ENCODE measurements around the gene CLEC2L. TPM values are rescaled to one million over a fixed set of nuclear protein-coding genes. Genes with fewer than 3 reads are reported as not detected.
A peak's percentile ranks its signal among the peaks of the same experiment; 100 is the strongest.

CLEC2L gene
- total RNA-seq, 1 donor from 2014 or later: not detected

- no peaks in the 10 kb centered on the region for H3K4me1 ChIP-seq
These were observed 36.7 kb downstream of the CLEC2L start for GRCh38 chr7:139560199-139560598.

GRCh38 chr7:139560678-139561077, 37.2 kb downstream of the CLEC2L start:
- no peaks in the 10 kb centered on the region for H3K4me1 ChIP-seq
- H3K27ac ChIP-seq: no peak overlapping the region
- H3K36me3 ChIP-seq: no peaks in the 10 kb centered on the region
- DNase-seq (ENCODE audit: low spot score in 2 of 2): peak in 1 of 2 donors; percentile 60
- H3K4me3 ChIP-seq: no peak overlapping the region
- TF ChIP-seq CTCF (IDR thresholded peaks at IDR 0.05): no peak
- H3K27me3 ChIP-seq: no peaks in the 10 kb centered on the region
- no peaks in the 10 kb centered on the region for H3K9me3 ChIP-seq
- intact Hi-C loops (cut with DNase I): no loop called here

More at GRCh38 chr7:139560199-139560598, 36.7 kb downstream of the CLEC2L start:
- TF ChIP-seq CTCF (IDR thresholded peaks at IDR 0.05): no peak
- Histone ChIP-seq H3K27ac (no peak overlapping the region), H3K4me3 (no peak overlapping the region), H3K27me3 (no peaks in the 10 kb centered on the region), H3K9me3 (no peaks in the 10 kb centered on the region), H3K36me3 (no peaks in the 10 kb centered on the region)
- intact Hi-C loops (cut with DNase I): no loop called here
- no peak for DNase-seq (ENCODE audit: low spot score in 2 of 2)

GRCh38 chr7:139562491-139562890, 39.0 kb downstream of the CLEC2L start:
- intact Hi-C loops (cut with DNase I): no loop called here
- no peaks in the 10 kb centered on the region for H3K4me1 ChIP-seq
- TF ChIP-seq CTCF (IDR thresholded peaks at IDR 0.05): no peak
- peak in 1 of 2 donors; percentile 52 for DNase-seq (ENCODE audit: low spot score in 2 of 2)
- H3K4me3 ChIP-seq: no peak overlapping the region
- H3K9me3 ChIP-seq: no peaks in the 10 kb centered on the region
- H3K36me3 ChIP-seq: peaks cover 0 to 4% of the 10 kb centered on the region in 2 donors
- H3K27me3 ChIP-seq: no peaks in the 10 kb centered on the region
- H3K27ac ChIP-seq: no peak overlapping the region

GRCh38 chr7:139562961-139563565, 39.6 kb downstream of the CLEC2L start:
- no peaks in the 10 kb centered on the region for H3K9me3 ChIP-seq
- peak in 1 of 2 donors; percentile 34 for DNase-seq (ENCODE audit: low spot score in 2 of 2)
- no peaks in the 10 kb centered on the region for H3K27me3 ChIP-seq
- intact Hi-C loops (cut with DNase I): no loop called here
- no peaks in the 10 kb centered on the region for H3K4me1 ChIP-seq
- no peak for TF ChIP-seq CTCF (IDR thresholded peaks at IDR 0.05)
- H3K36me3 ChIP-seq: peaks cover 0 to 9% of the 10 kb centered on the region in 2 donors
- no peak overlapping the region for H3K4me3 ChIP-seq
- H3K27ac ChIP-seq: no peak overlapping the region

- no peak overlapping the region for H3K4me3 ChIP-seq
These were observed 40.4 kb downstream of the CLEC2L start for GRCh38 chr7:139563856-139564255.

More at GRCh38 chr7:139563856-139564255, 40.4 kb downstream of the CLEC2L start:
- peak in 1 of 2 donors; percentile 24 for DNase-seq (ENCODE audit: low spot score in 2 of 2)
- H3K27ac ChIP-seq: no peak overlapping the region
- H3K9me3 ChIP-seq: no peaks in the 10 kb centered on the region
- H3K27me3 ChIP-seq: no peaks in the 10 kb centered on the region
- intact Hi-C loops (cut with DNase I): no loop called here
- no peaks in the 10 kb centered on the region for H3K4me1 ChIP-seq
- H3K36me3 ChIP-seq: peaks cover 0 to 12% of the 10 kb centered on the region in 2 donors
- no peak for TF ChIP-seq CTCF (IDR thresholded peaks at IDR 0.05)
